HFF-Myc (cell line): ENCODE data around the gene BIRC5.

ENCODE experiments used
- DNase-seq: peaks from one replicate; pipeline ENCODE4 v3.0.0-alpha.2; 2011; ENCODE audit warnings: low read depth; ENCODE audit errors: extremely low read depth
- H3K4me3 ChIP-seq: replicated peaks from 2 replicates; pipeline ENCODE4 v1.5.1; 2011; ENCODE audit warnings: low read depth, mild to moderate bottlenecking, control low read depth, low read length
- CTCF ChIP-seq: IDR thresholded peaks from 2 replicates; pipeline ENCODE4 v1.5.1; 2012; ENCODE audit warnings: mild to moderate bottlenecking, low read depth, low read length, control low read depth; ENCODE audit errors: missing control alignments

The BIRC5 gene

DNA sequence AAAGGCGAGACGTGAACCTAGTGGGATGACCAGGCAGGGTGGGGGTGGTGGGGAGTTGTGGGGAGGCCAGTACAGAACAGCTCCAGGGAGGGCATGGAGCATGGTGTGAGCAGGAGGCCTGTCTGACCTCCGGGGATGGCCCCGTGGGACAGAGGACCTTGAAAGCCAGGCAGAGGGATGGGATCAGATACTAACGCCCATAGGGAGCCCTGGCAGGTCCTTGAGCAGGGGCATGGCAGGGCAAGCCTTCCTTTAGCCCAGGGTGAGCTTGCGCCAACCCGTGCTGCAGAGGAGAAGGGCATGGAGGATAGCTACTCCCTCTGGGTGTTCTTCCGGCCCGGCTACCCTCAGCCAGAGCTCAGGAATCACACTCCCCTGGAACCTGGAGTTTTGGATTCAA lies 52.7 kb downstream of the BIRC5 start:
- no peak for DNase-seq
- TF ChIP-seq CTCF: no peak
- H3K4me3 ChIP-seq: no peak overlapping the region

- no peak for DNase-seq
- TF ChIP-seq CTCF: no peak
- H3K4me3 ChIP-seq: no peak overlapping the region
Measured at GRCh38 chr17:78267253-78268073, 53.4 kb downstream of the BIRC5 start.

GRCh38 chr17:78268191-78268874 lies 54.3 kb downstream of the BIRC5 start:
- no peak for TF ChIP-seq CTCF
- H3K4me3 ChIP-seq: no peak overlapping the region
- no peak for DNase-seq

DNA sequence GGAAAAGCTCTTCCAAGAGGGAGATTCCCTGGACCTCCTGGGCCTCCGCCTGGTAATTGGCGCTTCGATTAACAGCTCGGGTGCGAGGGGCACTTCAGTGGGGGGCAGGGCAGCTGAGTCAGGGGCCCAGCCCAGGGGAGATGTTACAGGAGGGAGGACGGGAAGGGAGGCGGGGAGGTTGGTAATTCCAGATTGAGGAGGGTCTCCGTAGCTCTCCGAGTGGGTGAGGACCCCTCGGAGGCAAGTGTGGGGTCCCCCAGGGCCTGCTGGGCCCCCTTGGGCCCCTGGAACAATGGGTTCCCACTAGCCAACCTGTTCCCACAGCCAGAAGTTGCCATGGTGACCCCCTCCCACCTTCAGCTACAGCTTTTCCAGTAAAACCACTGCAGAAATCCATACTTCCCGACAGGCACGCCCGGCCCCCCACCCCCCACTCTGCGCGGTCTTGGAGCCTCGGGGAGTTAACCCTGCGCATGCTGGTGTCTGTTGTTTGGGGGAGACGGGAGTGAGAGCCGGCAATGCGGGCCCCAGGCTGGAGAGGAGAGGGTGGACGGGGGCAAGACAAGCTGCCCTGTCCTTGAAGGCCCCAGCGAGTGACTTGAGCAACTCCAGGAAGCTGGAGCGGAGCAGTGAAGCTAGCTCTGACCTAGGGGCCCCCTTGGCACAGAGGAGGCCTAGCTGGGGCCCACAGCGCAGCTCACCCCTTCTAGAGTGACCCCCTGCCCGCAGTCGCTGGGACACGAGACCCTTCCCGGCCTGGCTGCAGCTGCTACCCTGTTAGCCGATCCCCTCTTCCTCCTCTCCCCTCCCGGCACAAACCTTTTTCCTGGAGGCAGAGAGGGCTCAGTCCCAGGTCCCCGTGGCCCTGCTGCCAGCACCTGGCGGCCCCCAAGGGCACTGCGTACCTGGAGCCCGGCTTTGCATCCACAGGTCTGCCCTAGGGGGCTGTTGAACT lies 55.2 kb downstream of the BIRC5 start:
- H3K4me3 ChIP-seq: no peak overlapping the region
- no peak for DNase-seq
- no peak for TF ChIP-seq CTCF

DNA sequence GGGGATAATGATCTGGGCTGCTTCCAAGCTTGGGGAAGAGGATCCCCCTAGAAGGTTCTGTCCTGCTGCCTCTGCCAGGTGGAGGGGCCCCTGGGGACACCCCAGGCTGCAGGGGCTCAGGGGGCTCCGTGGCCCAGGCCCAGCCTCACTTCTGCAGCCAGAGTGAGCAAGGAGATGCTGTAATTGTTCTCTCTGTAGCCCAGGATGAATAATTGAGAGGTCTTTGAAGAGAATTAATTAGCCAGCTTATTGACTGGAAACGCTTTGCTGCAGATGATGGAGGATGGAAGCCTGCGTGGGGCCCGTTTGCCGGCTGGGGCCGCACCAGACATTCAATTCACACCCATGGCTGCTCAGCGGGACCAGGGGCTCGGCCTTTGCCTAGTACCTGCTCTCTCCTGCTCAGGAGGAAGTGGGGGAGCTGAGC lies 55.9 kb downstream of the BIRC5 start:
- H3K4me3 ChIP-seq: no peak overlapping the region
- DNase-seq: no peak
- TF ChIP-seq CTCF: no peak

- TF ChIP-seq CTCF: no peak
- H3K4me3 ChIP-seq: no peak overlapping the region
- DNase-seq: no peak
Measured at GRCh38 chr17:78271419-78272170, 57.5 kb downstream of the BIRC5 start.
